ENCODE results near the gene GPC1. TPM values are rescaled to one million over a fixed set of nuclear protein-coding genes. Genes with fewer than 3 reads are reported as not detected.

The GPC1 gene
- total and polyA plus RNA-seq, 2 of the 4 experiments (the other 2 are of a cell fraction): 16.0 to 211 TPM

- TF ChIP-seq CTCF (conservative IDR thresholded peaks at IDR 0.05; ENCODE audit: low read depth, low read length): no peak
These were observed 30.5 kb downstream of the GPC1 start (continued) for GRCh38 chr2:240465765-240466578.

- Histone ChIP-seq H2BK20ac (ENCODE audit: low read depth, low read length) (no peak overlapping the region), H2BK120ac (ENCODE audit: low read depth, low read length) (no peak overlapping the region), H3K56ac (ENCODE audit: extremely low read depth, insufficient read depth, low read length) (no peak overlapping the region), H3K9me1 (ENCODE audit: insufficient read depth, low read length) (peaks cover 11% of the 10 kb centered on the region), H3K9ac (ENCODE audit: low read depth, low read length) (no peak overlapping the region), H3K4me1 (ENCODE audit: control insufficient read depth, insufficient read depth, low read length) (no peaks in the 10 kb centered on the region), H3K79me1 (ENCODE audit: low read depth in 1 of 2, low read length in 2 of 2) (0 out of 4 replicates have a peak, but pooled peaks cover 0 to 3% of the 10 kb centered on the region in 2 experiments), H2AK5ac (ENCODE audit: low read depth, low read length) (no peak overlapping the region), H4K5ac (ENCODE audit: low read depth, low read length) (no peak overlapping the region), H3K18ac (ENCODE audit: low read depth, low read length) (no peak overlapping the region), H2BK15ac (ENCODE audit: low read depth, low read length) (no peak overlapping the region), H3K27me3 (ENCODE audit: control insufficient read depth, insufficient read depth, low read length) (no peaks in the 10 kb centered on the region), H3K4me2 (ENCODE audit: low read depth, low read length) (no peak overlapping the region), H2AFZ (replicated peaks; ENCODE audit: low read length, poor library complexity) (no peak overlapping the region), H2BK5ac (ENCODE audit: low read depth, low read length, poor library complexity, severe bottlenecking) (no peak overlapping the region), H3K23ac (ENCODE audit: low read depth, low read length) (no peak overlapping the region), H4K20me1 (ENCODE audit: insufficient read depth, low read length) (peaks cover 18% of the 10 kb centered on the region; the same call in 1 of the 2 replicates), H4K8ac (ENCODE audit: low read depth in 2 of 2, low read length in 2 of 2) (no peak overlapping the region), H3K27ac (ENCODE audit: insufficient read depth, low read length) (no peak overlapping the region), H3K4ac (ENCODE audit: low read depth, low read length) (no peak overlapping the region), H4K91ac (ENCODE audit: insufficient read depth, low read depth, low read length) (no peak overlapping the region), H3K14ac (replicated peaks; ENCODE audit: low read depth, low read length) (no peak overlapping the region), H2AK9ac (replicated peaks; ENCODE audit: low read depth, low read length, poor library complexity) (no peak overlapping the region), H3K9me3 (ENCODE audit: control insufficient read depth, insufficient read depth, low read length) (no peaks in the 10 kb centered on the region), H3K4me3 (ENCODE audit: insufficient read depth, low read depth, low read length) (no peak overlapping the region), H3K36me3 (ENCODE audit: control insufficient read depth, insufficient read depth, low read length) (peaks cover 37% of the 10 kb centered on the region)
- DNase-seq (no peak), ATAC-seq (ENCODE audit: low read depth) (no peak)
- WGBS, 2 experiments (ENCODE audit: extremely low coverage in 2 of 2, insufficient read length in 1 of 2): 80% methylated on average over 3 of the region's 19 CpGs; no CpG with 5 or more reads in 1 of the 2 experiments
- dilution Hi-C loops (cut with HindIII; ENCODE audit: low sequenced_read_pairs, unreplicated experiment) (no loop called here), in situ Hi-C loops (cut with MboI; ENCODE audit: low sequenced_read_pairs) (no loop called here), intact Hi-C loops (cut with micrococcal nuclease) (no loop called here)
- CTCF ChIA-PET: no interaction called here
- POLR2A ChIA-PET (ENCODE audit: unreplicated experiment): no interaction called here
- BruUV-seq (replicated peaks): no TSS peak
- TF ChIP-seq MAZ (IDR thresholded peaks at IDR 0.05; ENCODE audit: borderline replicate concordance, low read depth, low read length): no peak
- TF ChIP-seq CEBPB (IDR thresholded peaks at IDR 0.05; ENCODE audit: low read depth, low read length): no peak
- TF ChIP-seq RAD21 (IDR thresholded peaks at IDR 0.05; ENCODE audit: low read length): no peak
These were observed 31.2 kb downstream of the GPC1 start for GRCh38 chr2:240466579-240467148.
